GM19240 (cell line): ENCODE measurements around the gene PDS5A.
"Not testable (repeated sequence)": the region's sequence is repeated elsewhere in the genome, so short reads cannot be mapped to it uniquely, and the experiment has no call there.

Source experiments
- DNase-seq: peaks from one replicate; pipeline ENCODE4 v3.0.0; 2011; ENCODE audit warnings: low spot score; ENCODE audit not compliant: insufficient read length

Gene PDS5A

DNA sequence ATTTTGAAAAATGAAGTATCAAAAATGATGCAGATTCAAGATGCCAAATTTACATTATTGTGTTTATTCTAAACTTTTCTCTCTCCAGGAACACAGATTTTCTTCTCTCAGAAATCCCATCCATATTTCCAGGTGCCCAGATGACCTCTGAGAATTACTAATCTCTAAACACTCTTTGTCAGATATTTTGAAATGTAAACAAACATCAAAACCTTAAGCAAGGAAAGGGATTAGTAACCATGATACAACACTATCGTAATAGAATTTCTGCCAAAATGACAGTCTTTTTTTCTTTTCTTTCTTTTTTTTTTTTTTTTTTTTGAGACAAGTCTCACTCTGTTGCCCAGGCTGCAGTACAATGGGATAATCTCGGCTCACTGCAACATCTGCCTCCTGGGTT, 76.7 kb downstream of the PDS5A start:
- DNase-seq: no peak

DNA sequence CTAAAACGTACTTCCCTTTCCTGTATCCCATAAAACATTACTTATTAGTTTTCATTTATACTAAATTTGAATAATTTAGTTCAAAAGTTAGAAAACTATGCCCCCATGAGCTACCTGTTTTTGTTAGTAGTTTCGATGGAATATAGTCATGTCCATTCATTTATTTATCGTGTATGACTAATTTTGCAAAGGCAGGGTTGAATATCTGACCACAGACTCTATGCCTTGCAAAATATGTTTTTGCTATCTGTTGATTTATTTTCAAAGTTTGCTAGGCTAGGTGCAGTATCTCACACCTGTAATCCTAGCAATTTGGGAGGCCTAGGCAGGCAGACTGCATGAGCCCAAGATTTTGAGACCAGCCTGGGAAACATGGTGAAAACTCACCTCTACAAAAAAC, 78.4 kb downstream of the PDS5A start:
- no peak for DNase-seq

DNA sequence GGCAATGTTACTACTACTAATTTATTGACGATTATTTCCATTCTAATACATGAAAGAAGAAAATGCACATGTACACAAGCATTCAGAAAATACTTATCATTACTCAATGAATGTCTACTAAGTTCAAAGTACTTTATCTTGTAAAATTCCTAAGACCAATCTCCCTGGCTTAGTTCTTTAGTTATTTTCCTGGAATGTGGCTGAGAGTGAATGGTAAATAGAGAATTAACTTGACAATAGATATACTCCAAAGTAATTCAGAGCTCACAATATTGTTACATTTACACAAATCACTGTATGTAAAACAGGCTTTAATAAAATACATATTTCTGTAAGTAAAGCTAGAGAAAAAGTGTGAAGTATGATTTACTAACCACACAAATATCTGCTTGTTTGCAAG, 79.7 kb downstream of the PDS5A start:
- no peak for DNase-seq

DNA sequence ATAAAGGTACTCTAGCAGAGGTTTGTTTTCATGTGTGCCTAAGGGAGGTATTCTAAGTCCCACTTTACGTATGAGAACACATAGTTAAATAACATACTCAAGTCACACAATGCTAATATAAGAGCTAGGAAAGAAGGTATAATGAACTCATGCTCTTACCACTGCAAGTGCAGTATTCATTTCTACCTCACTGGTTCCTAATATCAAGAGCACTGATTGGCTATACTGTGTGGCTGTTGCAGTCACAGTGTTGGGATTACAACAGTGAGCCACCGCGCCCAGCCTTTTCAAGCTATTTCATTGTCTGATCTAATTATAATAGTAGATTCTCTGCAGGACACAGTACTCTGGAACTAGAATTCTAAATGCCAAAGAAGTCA, 84.0 kb downstream of the PDS5A start:
- DNase-seq: no peak

DNA sequence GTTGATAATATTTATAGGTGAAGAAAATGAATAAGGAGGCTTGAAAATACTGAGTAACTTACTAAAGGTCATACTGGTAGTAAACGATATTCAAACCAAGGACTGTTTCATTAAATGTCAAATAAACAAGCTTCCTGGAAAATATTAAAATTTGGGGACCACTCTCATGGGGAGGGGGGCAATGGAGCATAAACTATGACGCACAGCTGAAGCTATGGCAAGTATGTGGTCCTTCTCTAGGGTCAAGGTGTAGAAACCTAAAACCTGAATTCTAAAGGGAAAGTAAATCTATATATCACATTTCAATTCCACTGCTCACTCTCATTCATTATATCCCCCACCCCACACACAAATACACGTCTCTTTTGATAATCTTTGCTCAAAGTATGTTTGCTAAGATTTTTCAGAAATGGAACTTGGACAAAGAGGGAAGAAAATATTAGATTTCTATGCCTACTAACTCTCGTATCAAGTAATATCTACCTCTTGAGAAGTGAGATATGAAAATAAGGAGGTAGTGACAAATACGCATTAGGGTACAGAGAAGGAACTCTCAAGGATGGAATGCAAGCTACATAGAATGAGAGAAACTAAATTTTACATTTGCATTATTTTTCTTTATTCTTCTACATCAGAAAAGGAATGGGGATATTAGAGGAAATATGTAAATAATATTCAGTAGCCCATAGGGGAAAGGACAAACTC, 84.6 kb downstream of the PDS5A start:
- DNase-seq: no peak

DNA sequence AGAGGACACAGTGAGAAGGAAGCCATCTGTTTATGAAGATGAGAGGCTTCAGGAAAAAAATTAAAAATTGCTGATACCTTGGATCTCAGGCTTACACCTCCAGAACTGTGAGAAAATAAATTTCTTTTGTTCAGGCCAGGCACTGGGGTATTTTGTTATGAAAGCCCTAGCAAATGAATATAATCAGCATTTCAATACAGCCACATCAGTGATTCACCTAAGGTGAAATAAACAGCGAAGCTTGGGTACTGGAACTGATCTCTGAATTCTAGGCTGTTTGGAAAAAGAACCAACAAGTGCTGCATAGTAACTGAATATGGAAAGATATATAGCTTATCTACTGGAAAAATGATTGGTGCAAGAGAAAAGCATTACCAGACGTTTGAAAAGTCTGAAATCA, 88.5 kb downstream of the PDS5A start:
- DNase-seq: no peak

DNA sequence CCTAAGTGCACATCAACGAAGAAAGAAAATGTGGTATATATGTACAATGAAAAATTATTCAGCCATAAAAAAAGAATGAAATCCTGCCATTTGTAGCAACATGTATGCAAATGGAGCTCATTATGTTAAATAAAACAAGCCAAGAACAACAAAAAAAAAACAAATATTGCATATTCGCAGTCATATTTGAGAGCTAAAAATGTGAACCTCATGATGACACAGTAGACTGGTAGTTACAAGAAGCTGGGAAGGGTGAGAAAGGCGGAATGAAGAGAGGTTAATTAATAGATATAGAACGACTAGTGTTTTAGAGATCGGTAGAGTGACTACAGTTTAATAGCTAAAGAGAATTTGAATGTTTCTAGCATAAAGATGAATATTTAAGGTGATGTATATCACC, 89.2 kb downstream of the PDS5A start:
- no peak for DNase-seq

DNA sequence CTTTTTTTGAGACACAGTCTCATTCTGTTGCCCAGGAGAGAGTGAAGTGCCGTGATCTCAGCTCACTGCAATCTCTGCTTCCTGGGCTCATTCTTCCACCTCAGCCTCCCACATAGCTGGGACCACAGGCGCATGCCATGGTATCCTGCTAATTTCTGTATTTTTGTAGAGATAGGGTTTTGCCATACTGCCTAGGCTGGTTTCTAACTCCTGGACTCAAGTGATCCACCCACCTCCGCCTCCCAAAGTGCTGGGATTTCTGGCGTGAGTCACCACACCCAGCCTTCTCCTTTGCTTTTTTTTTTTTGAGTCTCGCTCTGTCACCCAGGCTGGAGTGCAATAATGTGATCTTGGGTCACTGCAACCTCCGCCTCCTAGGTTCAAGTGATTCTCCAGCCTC, 94.1 kb downstream of the PDS5A start:
- no peak for DNase-seq

DNA sequence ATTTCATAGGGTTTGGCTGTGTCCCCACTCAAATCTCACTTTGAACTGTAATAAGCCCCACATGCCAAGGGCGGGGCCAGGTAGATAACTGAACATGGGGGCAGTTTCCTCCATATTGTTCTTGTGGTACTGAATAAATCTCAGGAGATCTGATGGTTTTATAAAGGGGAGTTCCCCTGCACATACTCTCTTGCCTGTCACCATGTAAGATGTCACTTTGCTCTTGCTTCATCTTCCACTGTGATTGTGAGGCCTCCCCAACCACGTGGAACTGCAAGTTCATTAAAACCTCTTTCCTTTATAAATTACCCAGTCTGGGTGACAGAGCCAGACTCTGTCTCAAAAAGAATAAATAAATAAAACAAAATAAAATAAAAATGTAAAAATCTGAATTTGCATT, 95.9 kb downstream of the PDS5A start:
- DNase-seq: no peak

DNA sequence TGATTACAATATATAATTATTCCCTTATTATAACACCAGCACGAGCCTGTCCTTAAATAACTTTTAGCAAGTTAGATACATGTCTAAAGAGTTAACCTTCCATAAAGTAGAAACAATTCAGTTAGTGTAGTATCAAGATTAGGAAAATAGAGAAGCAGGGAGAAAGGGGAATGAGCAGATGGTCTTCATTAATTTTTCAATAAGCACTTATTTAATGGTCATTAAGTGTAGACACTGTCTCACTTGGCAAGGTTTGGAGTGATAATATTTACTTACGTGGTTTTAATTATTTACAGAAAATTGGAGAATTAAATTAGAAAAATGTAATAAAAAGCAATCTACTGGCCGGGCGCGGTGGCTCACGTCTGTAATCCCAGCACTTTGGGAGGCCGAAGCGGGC, 99.7 kb downstream of the PDS5A start:
- DNase-seq: no peak

DNA sequence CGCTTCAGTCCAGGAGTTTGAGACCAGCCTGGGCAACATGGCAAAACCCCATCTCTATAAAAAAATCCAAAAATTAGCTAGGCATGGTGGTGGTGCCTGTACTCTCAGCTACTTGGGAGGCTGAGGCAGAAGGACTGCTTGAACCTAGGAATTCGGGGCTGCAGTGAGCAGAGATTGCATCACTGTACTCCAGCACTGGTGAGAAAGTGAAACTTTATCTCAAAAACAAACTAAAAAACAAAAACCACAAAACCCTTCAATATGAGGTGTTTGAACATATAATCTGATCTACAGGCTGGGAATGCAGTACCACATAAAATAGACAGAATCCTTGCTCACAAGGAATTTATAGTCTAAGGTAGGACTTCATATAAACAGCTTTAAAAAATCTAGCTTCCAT, 103.9 kb downstream of the PDS5A start:
- DNase-seq: no peak

DNA sequence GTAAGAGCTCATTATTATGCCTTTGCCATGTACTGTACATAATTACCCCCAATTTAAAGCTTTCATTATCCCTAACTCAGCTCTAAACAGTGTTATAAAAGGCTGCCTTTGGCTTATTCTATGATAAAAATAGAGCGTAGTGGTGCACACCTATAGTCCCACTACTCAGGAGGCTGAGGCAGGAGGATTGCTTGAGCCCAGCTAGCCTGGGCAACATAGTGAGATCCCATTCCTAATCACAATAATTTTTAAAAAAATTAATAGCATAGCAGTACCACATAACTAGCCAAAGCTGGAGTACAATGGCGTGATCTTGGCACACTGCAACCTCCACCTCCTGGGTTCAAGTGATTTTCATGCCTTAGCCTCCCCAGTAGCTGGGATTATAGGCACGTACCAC, 112.4 kb downstream of the PDS5A start:
- no peak for DNase-seq

DNA sequence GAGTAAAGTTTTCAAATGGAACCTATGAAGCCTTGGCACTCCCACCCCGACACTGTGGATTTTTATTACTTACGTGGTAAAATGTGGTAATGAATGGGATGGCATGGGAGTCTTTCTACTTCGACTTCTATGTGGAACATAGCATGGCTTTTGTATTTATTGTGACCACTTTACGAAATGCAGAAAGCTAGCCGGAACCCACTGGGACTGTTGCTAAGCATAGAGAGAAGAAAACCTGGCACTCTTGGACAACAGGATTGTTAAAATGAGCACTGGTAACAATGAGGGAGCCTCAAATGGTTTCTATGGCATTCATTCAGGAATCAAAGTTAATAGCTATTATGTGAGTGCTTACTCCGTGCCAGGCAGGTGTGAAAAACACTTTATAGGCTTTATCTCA, 113.3 kb downstream of the PDS5A start:
- no peak for DNase-seq

DNA sequence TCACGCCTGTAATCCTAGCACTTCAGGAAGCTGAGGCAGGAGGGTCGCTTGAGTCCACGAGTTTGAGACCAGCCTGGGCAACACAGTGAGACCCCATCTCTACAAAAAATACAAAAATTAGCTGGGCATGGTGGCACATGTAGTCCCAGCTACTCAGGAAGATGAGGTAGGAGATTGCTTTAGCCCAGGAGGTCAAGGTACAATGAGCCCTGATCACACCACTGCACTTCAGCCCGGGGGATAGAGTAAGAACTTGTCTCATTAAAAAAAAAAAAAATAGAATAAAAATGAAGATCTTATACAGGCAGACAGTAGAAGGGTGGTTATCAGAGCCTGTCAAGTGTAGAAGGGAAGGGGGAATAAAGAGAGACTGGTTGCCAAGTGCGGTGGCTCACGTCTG, 116.9 kb downstream of the PDS5A start:
- no peak for DNase-seq

DNA sequence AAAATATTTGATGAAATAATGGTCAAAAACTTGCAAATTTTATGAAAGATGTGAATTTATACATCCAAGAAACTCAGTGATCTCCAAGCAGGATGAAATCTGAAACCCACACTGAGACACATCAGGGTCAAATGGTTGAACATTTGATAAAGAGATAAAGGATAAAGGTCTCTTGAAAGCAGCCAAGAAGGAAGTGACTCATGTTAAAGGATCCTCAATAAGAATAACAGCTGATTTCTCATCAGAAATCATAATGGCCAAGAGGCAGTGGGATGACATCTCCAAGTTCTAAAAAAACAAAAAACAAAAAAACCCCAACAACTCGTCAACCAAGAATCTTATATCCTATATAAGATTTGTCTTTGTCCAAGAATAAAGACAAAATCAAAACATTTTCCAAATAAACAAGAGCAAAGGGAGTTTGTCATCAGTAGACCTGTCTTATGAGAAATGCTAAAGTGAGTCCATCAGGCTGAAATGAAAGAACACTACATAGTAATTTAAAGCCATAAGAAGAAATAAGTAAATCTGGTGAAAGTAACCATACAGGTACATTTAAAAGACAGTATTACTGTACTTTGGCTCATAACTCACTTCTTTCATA, 121.7 kb downstream of the PDS5A start:
- DNase-seq: no peak

DNA sequence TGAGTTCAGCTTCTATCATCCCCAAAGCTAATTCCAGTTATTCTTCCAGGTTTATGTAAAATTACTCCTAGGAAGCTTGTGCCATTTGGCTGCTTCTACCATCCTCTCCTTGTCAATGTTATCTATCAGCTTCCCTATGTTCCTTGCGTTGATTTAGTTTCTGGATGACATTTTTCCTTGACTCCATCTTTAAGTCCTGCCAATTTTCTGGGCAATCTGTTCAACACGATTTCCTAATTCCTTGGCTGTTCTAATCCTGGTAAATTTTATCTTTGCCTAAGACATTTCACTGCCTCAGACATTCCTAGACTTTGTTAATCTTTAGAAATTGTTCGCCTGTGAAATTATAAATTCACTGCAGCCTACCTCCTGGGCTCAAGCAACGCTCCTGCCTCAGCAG, 125.1 kb downstream of the PDS5A start:
- no peak for DNase-seq

DNA sequence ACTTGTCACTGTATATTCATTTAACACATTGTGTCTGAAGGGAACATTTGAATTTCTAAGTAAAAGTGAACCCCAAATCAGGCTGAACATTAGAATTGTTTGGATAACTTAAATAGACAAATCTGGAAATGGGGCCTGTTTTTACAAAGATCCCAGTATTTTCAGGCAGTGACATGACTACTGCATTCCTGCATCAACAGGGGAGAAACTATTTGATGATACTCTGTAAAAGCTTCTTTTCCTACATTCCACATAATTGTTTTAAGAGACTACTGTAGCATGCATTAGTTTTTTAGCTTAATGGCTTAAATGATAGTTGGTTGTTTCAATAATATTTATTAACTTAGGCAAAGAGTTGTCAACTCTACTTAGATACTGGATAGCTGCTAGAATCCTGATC, 127.0 kb downstream of the PDS5A start:
- no peak for DNase-seq

DNA sequence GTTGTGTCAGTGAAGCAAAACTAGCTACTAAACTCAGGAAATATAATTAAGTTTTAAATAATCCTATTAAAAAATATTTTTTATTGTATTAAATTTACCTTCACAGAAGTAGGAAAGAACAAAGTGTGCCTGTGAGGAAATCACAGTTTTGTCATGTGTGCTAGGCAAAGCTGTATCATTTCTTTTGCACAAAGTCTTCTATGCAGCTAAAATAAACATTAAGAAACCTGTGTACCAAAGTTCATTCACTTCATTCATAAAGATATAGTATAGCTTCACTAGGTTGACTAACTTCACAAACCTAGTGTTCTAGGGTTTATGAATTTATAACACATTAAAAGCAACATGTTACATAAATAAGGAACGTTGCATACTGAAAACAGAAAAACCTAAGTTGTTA, 131.0 kb downstream of the PDS5A start:
- no peak for DNase-seq

DNA sequence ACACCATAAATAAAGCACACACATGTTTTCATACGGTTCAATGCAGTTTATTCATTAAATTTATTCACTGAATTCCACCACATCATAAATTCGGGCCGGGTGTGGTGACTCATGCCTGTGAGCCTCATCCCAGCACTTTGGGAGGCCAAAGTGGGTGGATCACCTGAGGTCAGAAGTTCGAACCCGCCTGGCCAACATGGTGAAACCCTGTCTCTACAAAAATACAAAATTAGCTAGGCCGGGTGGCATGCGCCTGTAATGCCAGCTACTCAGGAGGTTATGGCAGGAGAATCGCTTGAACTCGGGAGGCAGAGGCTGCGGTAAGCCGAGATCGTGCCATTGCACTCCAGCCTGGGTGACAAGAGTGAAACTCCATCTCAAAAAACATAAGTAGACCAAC, 131.6 kb downstream of the PDS5A start:
- no peak for DNase-seq

DNA sequence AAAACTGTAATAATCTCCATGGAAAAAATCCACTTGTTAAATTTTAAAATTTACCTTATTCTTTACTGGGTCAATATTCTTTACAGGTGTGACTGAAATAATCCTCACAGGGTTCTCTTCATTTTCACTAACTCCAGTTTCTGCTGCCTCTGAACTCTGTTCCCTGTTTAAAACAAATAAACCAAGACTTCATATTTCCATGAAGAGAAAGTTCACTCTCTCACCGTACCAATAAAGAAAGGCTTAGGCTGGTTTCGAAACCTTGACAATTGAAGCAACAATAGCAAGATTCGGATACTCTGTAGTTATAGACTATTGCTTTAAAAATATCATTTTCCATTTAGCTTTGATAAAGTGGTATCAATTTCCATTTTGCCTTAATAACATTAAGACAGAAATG, 135.8 kb downstream of the PDS5A start:
- no peak for DNase-seq

DNA sequence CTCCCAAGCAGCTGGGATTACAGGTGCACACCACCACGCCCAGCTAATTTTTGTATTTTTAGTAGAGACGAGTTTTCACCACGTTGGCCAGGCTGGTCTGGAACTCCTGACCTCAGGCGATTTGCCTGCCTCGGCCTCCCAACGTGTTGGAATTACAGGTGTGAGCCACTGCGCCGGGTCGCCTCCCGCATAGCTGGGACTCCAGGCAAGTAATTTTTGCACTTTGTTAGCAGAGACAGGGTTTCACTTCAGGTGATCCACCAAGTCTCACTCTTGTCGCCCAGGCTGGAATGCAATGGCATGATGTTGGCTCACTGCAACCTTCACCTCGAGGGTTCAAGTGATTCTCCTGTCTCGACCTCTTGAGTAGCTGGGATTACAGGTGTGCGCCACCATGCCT, 137.2 kb downstream of the PDS5A start:
- DNase-seq: not testable (repeated sequence)

DNA sequence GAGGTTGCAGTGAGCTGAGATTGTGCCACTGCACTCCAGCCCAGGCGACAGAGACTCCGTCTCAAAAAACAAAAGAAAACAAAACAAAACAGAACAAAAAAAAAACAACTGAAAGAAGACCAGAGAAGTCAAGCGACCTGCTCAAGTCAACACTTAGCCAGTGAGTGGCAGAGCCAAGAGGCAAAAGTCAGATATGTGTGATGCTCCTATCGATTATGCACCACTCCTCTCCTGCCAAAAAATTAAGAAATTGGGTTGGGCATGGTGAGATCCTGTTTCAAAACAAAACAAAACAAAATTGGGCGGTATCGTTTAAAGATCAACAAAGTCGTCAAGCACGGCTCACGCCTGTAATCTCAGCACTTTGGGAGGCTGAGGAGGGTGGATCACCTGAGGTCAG, 137.7 kb downstream of the PDS5A start:
- no peak for DNase-seq

DNA sequence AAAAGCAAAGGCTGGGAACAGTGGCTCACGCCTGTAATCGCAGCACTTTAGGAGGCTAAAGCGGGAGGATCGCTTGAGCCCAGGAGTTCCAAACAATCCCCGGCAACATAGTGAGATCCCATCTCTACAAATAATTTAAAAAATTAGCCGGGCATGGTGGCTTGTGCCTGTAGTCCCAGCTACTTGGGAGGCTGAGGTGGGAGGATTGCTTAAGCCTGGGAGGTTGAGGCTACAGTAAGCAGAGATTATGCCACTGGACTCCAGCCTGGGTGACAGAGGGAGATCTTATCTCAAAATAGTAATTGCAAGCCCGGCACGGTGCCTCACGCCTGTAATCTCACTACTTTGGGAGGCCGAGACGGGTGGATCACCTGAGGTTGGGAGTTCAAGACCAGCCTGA, 139.3 kb downstream of the PDS5A start:
- not testable (repeated sequence) for DNase-seq

DNA sequence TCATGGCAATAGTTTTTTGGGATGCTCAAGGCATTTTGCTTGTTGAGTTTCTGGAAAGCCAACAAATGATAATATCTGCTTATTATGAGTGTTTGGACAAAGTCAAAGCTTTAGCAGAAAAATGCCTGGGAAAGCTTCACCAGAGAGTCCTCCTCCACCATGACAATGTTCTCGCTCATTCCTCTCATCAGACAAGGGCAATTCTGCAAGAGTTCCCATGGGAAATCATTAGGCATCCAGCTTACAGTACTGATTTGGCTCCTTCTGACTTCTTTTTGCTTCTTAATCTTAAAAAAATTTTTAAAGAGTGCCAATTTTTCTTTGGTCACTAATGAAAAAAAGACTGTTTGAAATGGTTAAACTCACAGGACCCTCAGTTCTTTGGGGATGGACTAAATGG, 143.4 kb downstream of the PDS5A start:
- DNase-seq: no peak
